Mucosa of rectum (tissue), 2 donors: ENCODE measurements around the gene KCTD4.

Experiments
- H3K27ac ChIP-seq, 2 donors: one replicate each; pipeline ENCODE4 v1.7.0; 2013; ENCODE audit warnings: inconsistent platforms in 2 of 2, low read depth in 2 of 2, low read length in 2 of 2
- H3K27me3 ChIP-seq, 2 donors: one replicate each; pipeline ENCODE4 v1.7.0; 2013; ENCODE audit warnings: low read length in 2 of 2; ENCODE audit not compliant: control insufficient read depth in 2 of 2, insufficient read depth in 2 of 2
- H3K36me3 ChIP-seq, 2 donors: one replicate each; pipeline ENCODE4 v1.7.0; 2013; ENCODE audit warnings: low read length in 2 of 2; ENCODE audit not compliant: control insufficient read depth in 2 of 2, insufficient read depth in 2 of 2
- H3K4me1 ChIP-seq, 2 donors: one replicate each; pipeline ENCODE4 v1.7.0; 2013; ENCODE audit warnings: low read length in 2 of 2, mild to moderate bottlenecking in 1 of 2; ENCODE audit not compliant: control insufficient read depth in 2 of 2, insufficient read depth in 2 of 2
- H3K4me3 ChIP-seq, 2 donors: one replicate each; pipeline ENCODE4 v1.7.0; 2013; ENCODE audit warnings: low read length in 2 of 2
- H3K9ac ChIP-seq, 2 donors: one replicate each; pipeline ENCODE4 v1.7.0; 2013; ENCODE audit warnings: low read length in 2 of 2, low read depth in 1 of 2, mild to moderate bottlenecking in 1 of 2
- H3K9me3 ChIP-seq, 2 donors: one replicate each; pipeline ENCODE4 v1.7.0; 2013; ENCODE audit warnings: low read length in 2 of 2; ENCODE audit not compliant: control insufficient read depth in 2 of 2
- donor health status: healthy.
- donor health status: Normal muscosa, but diverticular disease.

Gene KCTD4

DNA sequence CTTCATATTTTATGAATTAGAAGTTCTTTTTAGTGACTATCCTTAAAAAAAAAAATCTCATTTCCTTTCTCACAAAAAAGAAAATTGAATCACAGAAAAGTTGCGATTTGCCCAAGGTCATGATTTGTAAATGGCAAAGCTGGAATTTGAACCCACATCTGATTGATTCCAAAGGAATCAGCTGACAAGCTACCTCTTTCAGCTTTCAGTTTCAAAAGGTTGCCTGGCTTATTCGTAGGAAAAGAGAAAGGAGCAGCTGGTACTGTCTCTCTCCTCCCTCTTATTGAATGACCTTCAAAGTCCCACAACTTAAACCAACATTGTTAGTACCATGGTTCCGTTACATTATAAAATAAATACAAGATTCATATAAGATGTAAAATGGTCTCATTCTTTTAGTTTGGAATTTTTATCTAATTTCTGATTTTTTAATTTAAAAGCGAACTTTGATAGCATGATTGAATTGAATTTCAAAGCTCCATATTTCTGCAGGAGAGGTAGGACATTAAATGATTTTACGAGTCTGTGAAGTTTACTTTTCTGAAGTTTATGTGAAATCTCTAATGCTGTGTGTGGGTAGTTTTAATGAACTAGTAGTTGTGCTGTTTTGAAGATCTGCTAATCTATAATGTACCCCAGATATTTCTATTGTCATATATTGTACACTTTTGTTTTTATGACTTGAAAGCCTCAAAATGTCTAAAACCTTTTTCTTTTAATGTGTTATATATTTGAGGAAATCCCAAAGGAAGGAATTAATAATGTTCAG lies 18.5 kb upstream of the KCTD4 start:
- Histone ChIP-seq H3K36me3 (no peaks in the 10 kb centered on the region), H3K9ac (no peak overlapping the region), H3K9me3 (no peaks in the 10 kb centered on the region), H3K4me1 (peaks cover 0 to 7% of the 10 kb centered on the region in 2 donors), H3K27ac (no peak overlapping the region), H3K27me3 (no peaks in the 10 kb centered on the region), H3K4me3 (no peak overlapping the region)

- no peaks in the 10 kb centered on the region for H3K9me3 ChIP-seq
- no peak overlapping the region for H3K4me3 ChIP-seq
- no peaks in the 10 kb centered on the region for H3K27me3 ChIP-seq
- H3K27ac ChIP-seq: no peak overlapping the region
- no peak overlapping the region for H3K9ac ChIP-seq
- no peaks in the 10 kb centered on the region for H3K36me3 ChIP-seq
- H3K4me1 ChIP-seq: peaks cover 0 to 7% of the 10 kb centered on the region in 2 donors
Observed at GRCh38 chr13:45218689-45219088, 17.8 kb upstream of the KCTD4 start.

DNA sequence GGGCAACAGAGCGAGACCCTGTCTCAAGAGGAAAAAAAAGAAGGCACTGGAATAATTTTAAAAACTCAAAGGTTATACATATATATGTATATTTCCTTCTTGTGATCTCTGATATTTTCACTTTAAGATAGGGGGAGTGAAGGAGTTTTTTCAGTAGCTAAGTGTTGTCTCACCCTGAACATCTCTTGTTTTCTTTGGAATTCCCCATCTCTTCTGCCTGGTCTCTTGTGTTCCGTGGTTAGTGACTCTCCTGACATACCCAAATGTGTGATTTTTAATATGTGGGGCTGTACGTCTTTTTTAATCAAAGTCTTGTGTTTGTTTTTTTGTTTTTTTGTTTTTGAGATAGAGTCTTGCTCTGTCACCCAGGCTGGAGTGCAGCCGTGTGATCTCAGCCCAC lies 15.3 kb upstream of the KCTD4 start:
- Histone ChIP-seq H3K4me3 (no peak overlapping the region), H3K36me3 (no peaks in the 10 kb centered on the region), H3K27me3 (no peaks in the 10 kb centered on the region), H3K9ac (no peak overlapping the region), H3K4me1 (peaks cover 0 to 7% of the 10 kb centered on the region in 2 donors), H3K27ac (no peak overlapping the region), H3K9me3 (no peaks in the 10 kb centered on the region)

DNA sequence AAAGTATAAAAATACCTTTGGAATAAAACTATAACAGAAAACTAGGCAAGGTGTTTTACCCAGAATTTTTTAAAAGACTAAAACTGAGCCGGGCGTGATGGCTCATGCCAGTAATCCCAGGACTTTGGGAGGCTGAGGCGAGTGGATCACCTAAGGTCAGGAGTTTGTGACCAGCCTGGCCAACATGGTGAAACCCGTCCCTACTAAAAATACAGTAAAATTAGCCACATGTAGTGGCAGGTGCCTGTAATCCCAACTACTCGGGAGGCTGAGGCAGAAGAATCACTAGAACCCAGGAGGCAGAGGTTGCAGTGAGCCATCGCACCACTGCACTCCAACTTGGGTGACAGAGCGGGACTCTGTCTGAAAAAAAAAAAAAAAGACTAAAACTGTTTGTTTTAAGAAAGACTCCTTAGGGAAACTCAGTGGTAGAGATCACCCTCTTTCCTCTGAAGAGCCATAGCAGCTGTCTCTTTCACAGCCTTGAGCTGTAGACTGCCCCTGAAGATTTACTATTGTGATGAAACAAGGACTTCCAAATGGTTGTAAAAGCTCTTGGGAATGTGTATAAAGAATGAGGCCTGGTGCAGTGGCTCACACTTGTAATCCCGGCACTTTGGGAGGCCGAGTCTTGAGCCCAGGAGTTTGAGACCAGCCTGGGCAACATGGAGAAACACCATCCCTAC lies 14.7 kb upstream of the KCTD4 start:
- H3K9me3 ChIP-seq: no peaks in the 10 kb centered on the region
- H3K27me3 ChIP-seq: no peaks in the 10 kb centered on the region
- H3K36me3 ChIP-seq: no peaks in the 10 kb centered on the region
- H3K4me3 ChIP-seq: no peak overlapping the region
- no peak overlapping the region for H3K9ac ChIP-seq
- peaks cover 0 to 7% of the 10 kb centered on the region in 2 donors for H3K4me1 ChIP-seq
- H3K27ac ChIP-seq: no peak overlapping the region

GRCh38 chr13:45209229-45209628 lies 8.4 kb upstream of the KCTD4 start:
- Histone ChIP-seq H3K9me3 (no peaks in the 10 kb centered on the region), H3K36me3 (peaks cover 0 to 8% of the 10 kb centered on the region in 2 donors), H3K9ac (no peak overlapping the region), H3K4me3 (no peak overlapping the region), H3K27ac (no peak overlapping the region), H3K27me3 (no peaks in the 10 kb centered on the region), H3K4me1 (peaks cover 3 to 9% of the 10 kb centered on the region in 2 donors)

- no peak overlapping the region for H3K9ac ChIP-seq
- H3K4me1 ChIP-seq: peaks cover 3 to 9% of the 10 kb centered on the region in 2 donors
- no peak overlapping the region for H3K4me3 ChIP-seq
- no peaks in the 10 kb centered on the region for H3K27me3 ChIP-seq
- H3K36me3 ChIP-seq: peaks cover 0 to 8% of the 10 kb centered on the region in 2 donors
- H3K9me3 ChIP-seq: no peaks in the 10 kb centered on the region
- H3K27ac ChIP-seq: no peak overlapping the region
Observed at GRCh38 chr13:45208132-45208531, 7.3 kb upstream of the KCTD4 start.

- no peak overlapping the region for H3K4me3 ChIP-seq
- H3K9ac ChIP-seq: no peak overlapping the region
- H3K4me1 ChIP-seq: peaks cover 3 to 9% of the 10 kb centered on the region in 2 donors
- no peaks in the 10 kb centered on the region for H3K27me3 ChIP-seq
- peaks cover 0 to 8% of the 10 kb centered on the region in 2 donors for H3K36me3 ChIP-seq
- H3K27ac ChIP-seq: no peak overlapping the region
- no peaks in the 10 kb centered on the region for H3K9me3 ChIP-seq
Observed at GRCh38 chr13:45207319-45207718, 6.5 kb upstream of the KCTD4 start.

- H3K9ac ChIP-seq: no peak overlapping the region
- peaks cover 0 to 8% of the 10 kb centered on the region in 2 donors for H3K36me3 ChIP-seq
- no peaks in the 10 kb centered on the region for H3K9me3 ChIP-seq
- peaks cover 3 to 9% of the 10 kb centered on the region in 2 donors for H3K4me1 ChIP-seq
- H3K27ac ChIP-seq: no peak overlapping the region
- H3K4me3 ChIP-seq: no peak overlapping the region
- no peaks in the 10 kb centered on the region for H3K27me3 ChIP-seq
Observed at GRCh38 chr13:45206340-45206739, 5.5 kb upstream of the KCTD4 start.

- H3K4me1 ChIP-seq: peaks cover 3 to 9% of the 10 kb centered on the region in 2 donors
- peaks cover 0 to 6% of the 10 kb centered on the region in 2 donors for H3K36me3 ChIP-seq
- no peaks in the 10 kb centered on the region for H3K9me3 ChIP-seq
- no peak overlapping the region for H3K4me3 ChIP-seq
- no peak overlapping the region for H3K9ac ChIP-seq
- no peaks in the 10 kb centered on the region for H3K27me3 ChIP-seq
- H3K27ac ChIP-seq: no peak overlapping the region
Observed at GRCh38 chr13:45205124-45205523, 4.3 kb upstream of the KCTD4 start.

GRCh38 chr13:45199711-45200110 lies 1.1 kb downstream of the KCTD4 start:
- no peak overlapping the region for H3K4me3 ChIP-seq
- H3K4me1 ChIP-seq: no peaks in the 10 kb centered on the region
- H3K27me3 ChIP-seq: no peaks in the 10 kb centered on the region
- no peak overlapping the region for H3K27ac ChIP-seq
- no peaks in the 10 kb centered on the region for H3K36me3 ChIP-seq
- H3K9ac ChIP-seq: no peak overlapping the region
- H3K9me3 ChIP-seq: no peaks in the 10 kb centered on the region
